GM21786 (cell line): Measurements from ENCODE around the gene RMDN3.

ENCODE experiments used
- ATAC-seq: cut with Tn5 transposase; IDR thresholded peaks from one replicate; pipeline ENCODE4 v1.9.1; 2021; ENCODE audit not compliant: unreplicated experiment

Gene RMDN3

DNA sequence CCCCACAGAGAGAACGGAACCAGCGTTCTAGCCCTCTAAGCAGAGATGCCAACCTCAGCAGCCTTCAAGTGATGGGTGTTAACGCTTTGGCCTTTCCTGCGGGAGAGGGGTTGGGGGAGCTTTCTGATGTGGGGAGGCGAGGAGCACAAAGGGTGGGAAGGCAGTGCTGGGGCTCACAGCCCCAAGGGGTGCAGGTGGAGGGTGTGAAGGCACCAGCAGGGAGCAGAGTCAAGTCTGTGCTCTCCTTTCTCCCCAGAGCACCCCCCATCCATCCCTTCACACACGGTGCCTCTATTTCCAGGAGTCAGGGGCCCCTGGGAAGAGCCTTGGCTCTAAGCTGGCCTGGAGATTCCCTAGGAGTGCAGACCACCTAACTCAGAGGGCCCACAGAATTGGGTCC, 18.8 kb upstream of the RMDN3 start:
- no peak for ATAC-seq

DNA sequence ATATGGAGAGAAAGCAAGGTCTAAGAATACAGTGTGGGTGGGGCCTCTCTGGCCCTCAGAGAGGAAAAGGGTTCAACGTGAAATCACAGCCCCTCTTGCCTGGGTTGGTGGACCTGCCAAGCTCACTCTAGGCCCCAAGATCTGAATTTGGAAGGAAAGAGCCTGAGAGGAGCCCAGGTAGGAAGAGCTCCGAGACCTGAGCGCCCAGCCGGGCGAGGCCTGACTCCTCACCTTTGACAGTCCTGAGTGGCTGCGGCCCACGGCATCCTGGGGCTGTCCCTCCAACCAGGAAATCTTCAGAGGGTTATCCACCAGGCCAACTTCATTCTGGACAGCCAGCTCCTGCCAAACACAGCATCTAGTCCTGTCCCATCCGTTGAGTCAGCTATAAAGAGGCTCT, 18.4 kb upstream of the RMDN3 start:
- ATAC-seq: no peak

DNA sequence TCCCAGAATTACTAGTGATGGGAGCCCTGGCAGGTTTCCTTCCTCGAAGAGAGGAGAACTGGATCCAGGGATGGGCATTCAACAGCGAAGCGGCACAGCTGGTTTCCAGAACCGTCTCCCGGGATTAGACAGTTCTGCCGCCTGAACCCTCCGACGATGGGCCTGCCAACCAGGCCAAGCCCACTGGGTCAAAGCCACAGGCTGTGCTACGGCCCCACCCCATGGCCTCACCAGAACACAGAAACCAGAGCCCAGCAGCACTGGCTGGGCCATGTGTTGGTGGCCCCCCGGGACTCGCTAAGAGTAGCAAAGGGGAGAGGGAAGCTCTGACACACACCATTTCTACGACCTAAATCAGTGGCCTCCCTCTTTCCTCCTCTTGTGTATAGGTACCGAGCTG, 17.0 kb upstream of the RMDN3 start:
- no peak for ATAC-seq

DNA sequence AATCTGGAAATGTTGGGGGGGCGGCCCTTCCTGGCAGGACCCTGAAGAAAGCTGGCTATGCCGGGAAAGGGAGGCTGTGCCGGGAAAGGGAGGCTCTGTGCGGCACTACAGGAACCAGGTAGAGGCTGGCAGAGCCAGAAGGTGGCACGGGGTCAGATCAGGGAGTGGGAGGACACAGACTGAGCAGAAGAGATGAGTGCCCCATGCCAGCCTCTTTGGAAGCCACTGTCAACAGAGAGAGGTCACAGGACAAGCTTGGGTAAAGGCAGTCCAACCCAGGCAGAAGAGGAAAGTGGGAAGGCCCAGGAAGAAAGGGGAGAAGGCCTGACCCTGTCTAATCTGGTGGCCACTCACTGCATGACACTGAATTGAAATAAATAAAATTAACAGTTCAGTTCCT, 16.2 kb upstream of the RMDN3 start:
- no peak for ATAC-seq

DNA sequence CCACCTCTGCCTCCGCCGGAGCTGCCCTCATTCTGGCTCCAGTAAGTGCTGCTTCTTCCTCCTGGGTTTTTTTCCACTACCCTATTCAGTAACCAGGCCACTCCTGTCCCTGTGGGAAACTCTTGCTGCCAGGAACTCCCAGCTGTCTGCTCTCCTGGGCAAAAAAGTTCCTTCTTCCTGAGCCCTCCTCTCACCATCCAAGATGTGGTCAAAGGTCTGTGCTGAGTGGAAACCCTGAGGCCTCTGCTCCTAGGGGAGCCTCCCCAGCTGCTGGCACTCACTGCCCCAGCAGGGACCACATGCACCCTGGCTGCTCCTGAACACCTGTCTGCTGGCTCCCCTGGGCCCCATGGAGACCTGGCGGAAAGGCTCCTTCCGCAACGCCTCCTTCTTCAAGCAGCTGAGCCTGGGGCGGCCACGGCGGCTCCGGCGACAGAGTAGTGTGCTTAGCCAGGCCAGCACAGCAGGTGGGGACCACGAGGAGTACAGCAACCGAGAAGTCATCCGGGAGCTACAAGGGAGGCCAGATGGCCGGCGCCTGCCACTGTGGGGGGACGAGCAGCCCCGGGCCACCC, 15.2 kb upstream of the RMDN3 start:
- ATAC-seq: no peak

DNA sequence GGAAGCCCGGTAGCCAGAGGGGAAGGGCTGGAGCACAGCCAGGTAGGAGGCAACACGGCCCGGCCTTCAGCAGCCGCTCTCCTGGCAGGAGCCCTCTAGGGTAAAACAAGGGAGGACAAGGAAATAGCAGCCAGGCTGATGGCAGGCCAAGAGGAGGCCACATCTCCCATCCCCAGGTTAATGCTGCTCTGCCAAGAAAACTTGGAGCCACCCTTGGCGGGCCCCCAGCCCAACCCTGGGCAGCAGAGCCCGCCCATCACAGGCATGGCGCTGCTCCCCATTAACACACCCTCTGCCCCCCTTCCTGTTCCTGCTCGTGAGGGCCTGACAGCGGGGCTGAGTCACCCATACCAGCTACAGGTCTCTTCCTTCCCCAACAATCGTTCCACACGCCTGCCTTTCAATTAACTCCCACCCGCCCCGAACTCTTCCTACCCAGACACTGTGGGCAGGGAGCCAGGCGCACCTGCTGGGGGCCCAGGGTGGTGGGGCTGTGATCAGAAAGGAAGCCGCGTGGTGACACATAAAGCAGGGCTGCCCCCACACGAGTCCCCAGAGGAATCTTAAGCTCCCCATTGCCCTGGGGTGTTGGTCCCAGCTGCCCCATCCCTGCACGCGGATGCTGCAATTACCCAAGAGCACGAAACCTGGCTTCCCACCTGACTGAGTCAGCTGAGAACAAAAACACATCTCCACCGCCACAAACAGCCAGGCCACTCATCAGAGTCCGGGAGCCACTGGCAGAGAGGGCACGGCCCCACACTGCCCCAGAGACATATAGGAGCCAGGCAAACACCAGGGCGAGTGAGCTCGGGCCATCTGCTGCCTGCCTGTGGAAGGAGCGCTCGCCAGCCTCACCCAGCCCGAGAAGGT, 14.5 kb upstream of the RMDN3 start, which contains the start of gene C15orf62:
Gene C15orf62 (plus strand): TSS at position 707 of the 873 bp plus-strand sequence. CDS start 516 bp downstream, outside the sequence.
- ATAC-seq: peak; percentile 56

DNA sequence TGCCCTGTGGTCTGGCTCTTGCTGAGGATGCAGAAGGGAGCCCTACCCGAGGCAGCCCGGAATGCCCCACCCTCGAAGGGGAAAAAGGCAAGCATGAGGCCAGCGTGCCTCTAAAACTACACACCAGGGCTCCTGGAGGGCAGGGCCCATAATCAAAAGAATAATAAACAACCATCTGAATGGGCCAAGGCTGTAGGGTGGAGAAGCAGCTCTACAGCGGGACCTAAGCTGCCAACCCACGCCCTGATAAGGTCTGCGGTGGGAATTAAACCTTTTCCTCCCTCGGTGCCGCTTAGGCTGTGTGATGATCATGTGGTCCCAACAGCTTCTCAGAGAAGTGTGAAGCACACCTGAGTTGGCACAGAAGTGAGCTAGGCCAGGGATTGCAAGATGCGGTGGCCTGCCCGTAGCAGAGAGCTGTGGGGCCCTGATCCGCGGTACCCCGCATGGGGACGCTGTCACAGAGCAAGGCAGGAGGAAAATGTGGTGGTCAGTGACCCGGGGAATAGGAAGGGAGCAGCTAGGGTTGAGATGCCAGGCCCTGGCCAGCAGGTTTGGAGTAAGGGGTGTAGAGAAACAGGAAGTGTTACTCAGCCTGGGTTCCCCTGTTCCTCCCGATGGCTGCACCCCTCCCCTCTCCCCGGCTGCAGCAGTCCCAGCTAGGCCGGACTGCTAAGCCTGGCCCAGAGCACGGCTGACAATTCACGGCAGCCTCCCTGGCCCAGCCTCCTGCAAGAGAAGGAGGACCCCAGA, 13.6 kb upstream of the RMDN3 start:
- no peak for ATAC-seq

DNA sequence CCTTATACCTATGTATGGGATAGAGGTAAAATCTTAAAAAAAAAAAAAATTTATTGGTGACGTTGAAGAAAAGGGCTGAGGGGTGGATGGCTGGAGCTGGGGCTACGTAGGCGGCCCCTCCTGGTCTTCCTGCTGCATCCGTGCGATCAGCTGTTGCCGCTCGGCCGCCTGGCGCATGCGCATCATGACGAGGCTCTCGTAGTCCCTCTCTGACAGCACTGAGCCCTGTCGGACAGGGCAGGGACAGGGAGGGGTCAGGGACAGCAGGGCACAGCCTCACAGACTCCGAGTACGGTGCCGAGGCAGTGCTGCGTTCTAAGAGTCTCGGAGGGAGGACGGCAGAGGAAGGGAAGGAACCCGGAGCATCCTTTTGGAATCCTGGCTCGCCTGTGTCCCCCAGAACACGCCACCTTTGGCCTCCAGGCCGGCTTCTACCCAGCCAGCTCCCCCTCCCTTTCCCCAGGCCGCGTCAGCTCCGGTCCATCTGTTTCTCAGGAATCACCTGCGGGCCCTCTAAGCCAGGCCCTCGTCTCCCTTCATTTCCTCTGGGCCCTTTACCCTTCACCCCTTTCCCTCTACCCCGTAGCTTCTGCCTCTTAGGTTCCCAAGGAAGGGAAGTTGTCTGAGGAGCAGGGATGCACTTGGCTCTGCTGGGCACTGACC, 12.9 kb upstream of the RMDN3 start:
- no peak for ATAC-seq

DNA sequence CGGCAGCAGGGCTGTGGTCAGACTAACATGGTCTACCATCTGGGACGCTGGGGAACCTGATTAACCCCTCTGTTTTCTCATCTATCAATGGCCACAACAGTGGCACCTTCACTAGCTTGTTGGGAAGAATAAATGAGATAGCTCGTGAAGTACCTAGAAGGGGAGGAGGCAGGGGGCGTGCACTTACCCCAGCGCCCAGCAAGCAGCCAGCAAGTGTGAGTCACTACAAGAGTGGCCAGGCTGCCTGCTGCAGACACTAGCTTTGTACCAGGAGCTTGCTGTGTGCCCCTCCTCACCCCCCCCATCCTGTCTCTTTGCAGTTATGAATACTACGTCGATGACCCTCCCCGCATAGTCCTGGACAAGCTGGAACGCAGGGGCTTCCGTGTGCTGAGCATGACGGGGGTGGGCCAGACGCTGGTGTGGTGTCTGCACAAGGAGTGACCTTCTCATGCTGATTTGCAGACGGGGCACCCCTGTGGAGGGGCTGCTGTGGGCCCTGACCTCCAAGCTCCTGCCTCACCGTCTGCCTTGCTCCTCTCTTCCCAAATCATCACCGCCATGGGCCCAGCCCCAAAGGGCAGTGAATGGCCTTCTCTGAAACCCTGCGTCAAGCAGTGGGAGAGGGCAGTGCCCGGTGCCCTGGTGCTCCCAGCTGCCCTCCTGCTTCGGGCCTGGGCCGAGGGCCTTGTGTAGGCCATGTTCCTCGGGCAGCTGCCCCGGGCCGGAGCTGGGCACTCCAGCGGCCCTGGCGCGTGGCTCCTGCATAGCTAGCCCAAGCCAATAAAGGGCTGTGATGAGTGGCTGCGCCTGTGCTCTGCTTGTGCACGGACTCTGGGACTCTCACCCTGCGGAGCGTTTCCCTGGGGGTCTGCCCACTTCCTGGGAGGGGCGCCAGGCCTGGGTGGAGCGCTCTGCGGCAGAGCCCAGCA, 12.1 kb upstream of the RMDN3 start:
- no peak for ATAC-seq

DNA sequence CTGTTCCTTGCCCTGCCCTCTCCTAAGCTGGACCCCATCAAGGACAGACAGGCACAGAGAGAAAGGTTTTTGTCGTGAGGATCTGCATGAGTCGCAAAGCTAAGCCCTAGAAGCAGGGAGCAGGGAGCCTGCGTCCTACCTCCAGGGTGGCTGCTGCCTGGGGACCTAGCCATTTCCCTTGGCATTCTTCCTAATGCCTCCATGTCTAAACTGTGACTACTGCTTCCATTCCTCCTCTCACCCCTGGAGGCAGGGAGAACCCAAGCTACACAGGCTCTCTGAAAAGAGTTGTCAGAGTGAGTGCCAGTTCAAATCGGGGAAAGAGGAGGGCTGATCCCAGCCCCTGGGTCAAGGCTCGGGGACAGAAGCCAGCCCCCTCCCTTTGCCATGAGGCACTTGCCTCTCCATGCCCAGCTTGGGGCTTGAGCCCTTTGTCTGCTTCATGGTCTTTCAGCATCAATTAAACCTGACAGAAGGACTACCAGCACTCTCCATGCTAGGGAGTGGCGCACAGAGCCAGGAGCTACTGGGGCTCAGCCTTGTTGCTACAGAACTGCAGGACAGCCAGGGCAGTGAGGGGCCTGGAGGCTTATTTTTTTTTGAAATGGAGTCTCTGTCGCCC, 11.3 kb upstream of the RMDN3 start:
- ATAC-seq: no peak

DNA sequence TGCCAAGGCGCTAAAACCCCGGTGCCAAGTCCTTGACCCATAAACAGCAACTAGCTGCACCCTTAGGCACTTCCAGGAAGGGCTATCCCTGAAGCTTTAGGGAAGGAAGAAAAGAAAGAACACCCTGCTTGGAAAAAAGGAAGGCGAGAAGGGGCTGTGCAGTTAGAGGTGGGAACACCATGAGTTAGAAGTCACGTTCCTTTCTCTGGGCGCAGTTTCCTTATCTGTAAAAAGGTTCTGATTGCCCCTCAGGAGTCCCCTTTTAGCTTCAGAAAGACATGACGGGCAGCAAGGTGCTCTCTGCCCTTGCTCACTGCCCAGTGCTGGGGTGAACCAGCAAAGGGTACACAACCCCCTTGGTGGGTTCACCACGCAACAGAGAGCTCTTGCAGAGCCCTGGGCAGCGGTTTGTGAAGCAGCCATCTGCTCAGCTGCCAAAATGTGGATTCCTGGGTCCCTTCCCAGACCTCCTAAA, 9.6 kb upstream of the RMDN3 start:
- no peak for ATAC-seq

DNA sequence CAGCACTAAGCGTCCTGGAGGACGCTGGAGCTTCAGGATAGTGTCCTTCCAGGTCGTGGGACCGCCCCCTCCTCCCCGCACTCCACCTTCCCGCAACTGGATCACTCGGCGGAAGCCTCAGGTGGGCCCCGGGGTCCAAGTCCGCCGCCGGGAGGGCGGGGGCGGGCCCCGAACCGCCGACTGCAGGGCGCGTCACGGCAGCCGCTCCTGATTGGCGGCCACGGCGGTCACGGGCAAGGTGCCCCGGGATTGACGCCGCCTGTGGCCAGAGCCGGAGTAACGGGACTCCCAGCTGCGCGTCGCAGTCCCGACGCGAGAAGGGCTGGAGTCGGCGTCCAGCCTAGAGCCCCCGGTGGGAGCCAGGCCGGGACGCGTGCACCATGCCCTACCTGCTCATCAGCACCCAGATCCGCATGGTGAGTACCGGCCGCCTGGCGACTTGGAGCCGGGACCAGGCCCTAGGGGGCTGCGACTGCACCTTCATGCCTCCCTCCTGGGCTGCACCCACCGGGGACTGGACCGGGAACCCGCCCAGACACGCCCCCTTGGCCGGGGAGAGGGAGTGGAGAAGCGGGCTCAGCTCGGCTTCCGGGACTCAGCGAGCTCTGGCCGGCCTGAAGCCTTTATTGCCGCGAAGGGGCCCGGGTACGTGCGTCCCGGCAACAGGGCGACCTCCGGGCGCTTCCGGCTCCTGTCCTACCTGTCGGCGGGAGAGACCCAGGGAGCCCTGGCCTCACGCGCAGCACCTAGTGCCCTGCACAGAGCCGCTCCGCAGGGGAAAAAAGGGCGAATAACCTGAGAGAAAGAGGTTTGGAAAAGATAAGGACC, 9.0 kb upstream of the RMDN3 start, which contains the start of gene GCHFR:
Gene GCHFR (plus strand): TSS at position 268 of the 828 bp plus-strand sequence. CDS start 113 bp downstream, at position 381.
- ATAC-seq: peak; percentile 65

DNA sequence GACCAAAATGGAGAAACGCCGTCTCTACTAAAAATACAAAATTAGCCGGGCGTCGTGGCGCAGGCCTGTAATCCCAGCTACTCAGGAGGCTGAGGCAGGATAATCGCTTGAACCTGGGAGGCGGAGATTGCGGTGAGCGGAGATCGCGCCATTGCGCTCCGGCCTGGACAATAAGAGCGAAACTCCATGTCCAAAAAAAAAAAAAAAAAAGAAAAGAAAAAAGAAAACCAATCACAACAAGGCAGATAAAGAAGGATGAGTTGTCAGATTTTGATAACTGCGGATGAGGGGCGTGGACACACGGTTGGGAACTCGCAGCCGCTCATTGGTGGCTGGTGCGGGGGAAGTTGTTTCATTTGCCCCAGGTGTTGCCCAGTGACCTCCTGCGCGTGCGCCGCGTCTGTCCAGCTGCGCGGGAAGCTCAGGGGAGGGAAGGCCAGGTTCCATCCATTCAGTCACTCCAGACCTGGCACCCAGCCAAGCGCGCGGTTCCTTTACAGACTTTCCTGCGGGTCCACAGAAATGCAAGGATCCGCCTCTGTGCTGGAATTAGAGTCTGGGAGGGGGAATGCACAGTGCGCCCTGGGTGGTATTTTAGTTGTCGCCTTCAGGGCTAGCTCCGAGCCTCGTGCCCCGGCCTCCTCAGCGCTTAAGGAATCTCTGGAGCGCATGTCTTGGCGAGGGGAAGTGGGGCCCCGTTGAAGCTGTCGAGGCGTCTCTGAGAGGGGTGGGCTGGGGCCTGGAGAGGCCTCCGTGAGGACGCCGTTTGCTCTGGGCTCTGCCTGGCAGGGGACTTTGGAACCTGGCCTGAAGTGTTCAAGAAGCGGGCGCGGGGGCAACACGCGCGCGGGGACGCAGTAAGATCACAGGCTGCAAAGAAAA, 8.1 kb upstream of the RMDN3 start:
- peak; percentile 4 for ATAC-seq

DNA sequence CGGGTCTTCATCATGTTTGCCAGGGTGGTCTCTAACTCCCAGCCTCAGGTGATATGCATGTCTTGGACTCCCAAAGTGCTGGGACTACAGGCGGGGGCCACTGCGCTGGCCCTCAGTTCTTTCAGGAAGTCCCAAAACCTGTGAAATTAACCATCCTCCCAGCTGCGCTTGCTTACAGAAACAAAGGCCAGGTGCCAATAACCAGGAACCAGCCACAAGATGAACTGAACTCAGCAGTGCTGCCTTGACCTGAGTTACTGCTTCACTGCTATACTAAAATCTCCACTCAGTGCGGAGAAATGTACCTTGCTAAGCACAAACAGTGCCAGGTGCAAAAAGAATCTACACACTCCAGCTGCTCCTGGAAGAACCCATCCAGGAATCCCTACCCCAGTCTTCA, 4.9 kb upstream of the RMDN3 start:
- ATAC-seq: no peak

DNA sequence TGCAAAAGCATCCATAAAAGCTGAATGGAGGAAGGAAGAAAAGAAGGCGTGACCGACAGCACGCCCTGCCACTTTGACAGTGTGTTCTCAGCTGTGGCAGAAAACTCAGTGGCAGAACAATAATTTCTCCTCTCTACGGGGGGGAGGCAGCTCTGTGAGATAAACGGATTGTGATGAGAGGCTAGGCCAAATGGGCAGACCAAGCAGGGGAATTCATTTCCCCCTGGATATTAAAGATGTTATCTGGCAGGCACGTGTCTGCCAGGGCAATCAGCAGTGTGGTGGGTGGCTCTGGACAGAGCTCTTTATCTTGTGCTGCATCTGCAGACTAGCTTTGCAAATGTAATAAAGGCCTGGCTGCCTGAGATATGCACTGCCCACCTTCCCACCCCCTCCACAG, 1.9 kb upstream of the RMDN3 start:
- ATAC-seq: no peak

DNA sequence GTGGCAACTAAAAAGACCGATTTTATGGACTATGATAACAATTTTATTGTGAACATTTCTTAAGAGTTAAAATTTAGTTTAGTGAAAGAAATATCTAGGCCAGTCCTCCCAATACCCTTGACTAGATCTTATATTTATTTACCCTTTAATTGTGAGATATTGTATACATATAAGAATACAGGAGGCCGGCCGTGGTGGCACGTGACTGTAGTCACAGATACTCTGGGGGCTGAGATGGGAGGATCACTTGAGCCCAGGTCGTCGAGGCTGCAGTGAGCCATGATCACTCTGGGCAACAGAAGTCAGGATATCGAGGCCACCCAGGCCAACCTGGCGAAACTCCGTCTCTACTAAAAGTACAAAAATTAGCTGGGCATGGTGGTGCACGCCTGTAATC, 756 bp upstream of the RMDN3 start:
- no peak for ATAC-seq

DNA sequence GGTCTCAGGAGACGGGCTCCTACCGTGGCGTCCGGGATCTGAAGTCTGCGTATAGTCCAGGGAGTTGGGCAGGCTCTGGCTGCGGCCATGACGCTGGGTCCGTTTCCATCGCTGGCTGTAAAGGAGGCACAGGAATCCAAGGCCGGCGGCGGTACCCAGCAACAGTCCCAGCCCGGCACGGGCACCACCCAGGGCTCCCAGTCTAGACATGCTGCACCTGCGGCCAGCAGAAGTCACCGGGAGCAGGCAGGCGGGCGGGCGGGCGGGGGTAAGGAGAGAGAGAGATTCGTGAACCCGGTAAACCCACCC, 526 bp downstream of the RMDN3 start:
- no peak for ATAC-seq

DNA sequence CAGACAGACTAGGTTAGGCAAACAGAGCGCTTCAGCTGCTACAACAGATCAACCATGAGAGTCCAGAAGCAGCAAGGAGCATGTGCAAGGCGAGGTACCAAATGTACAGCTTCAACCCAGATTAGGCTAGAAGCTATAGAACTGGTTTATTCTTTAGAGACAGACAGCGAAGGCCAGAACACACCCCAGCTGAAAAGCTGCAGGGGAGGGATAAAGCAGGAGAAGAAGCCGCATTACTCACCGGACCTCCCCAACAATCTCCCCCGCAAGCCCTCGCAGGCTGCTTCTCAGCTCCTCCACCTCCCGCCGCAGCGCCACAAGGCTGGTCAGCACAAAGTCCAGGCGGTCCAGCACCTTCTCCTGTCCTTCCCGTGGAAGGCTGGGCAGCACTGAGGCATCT, 3.3 kb downstream of the RMDN3 start:
- no peak for ATAC-seq
